HEK293 (cell line): ENCODE data around the gene MLXIPL.

Experiments used
- CTCF ChIP-seq: fragments of 450-650 bp; formaldehyde crosslinking; IDR thresholded peaks from 2 replicates; pipeline ENCODE4 v1.5.1; 2016; ENCODE audit warnings: missing biosample characterization, missing genetic modification characterization
- TCF7L2 ChIP-seq: IDR thresholded peaks from 2 replicates; pipeline ENCODE4 v1.6.1; 2011; ENCODE audit warnings: low read depth, mild to moderate bottlenecking, inconsistent platforms, low read length, moderate library complexity, borderline replicate concordance

GRCh38 chr7:73599916-73600315 is 24.4 kb downstream of the MLXIPL start:
- TF ChIP-seq CTCF (tag by site-specific recombination): no peak
- no peak for TF ChIP-seq TCF7L2
